ENCODE results near the gene CLK4. TPM values are rescaled to one million over a fixed set of nuclear protein-coding genes. Genes with fewer than 3 reads are reported as not detected.

CLK4 gene
- total RNA-seq, 4 donors from 2014 or later: 23.6 to 72.3 (median 39.7) TPM

GRCh38 chr5:178563621-178564020, 63.2 kb downstream of the CLK4 start:
- H3K9me3 ChIP-seq: no peaks in the 10 kb centered on the region
- intact Hi-C loops (cut with DNase I; ENCODE audit: low total_unique reads): no loop called here

GRCh38 chr5:178561746-178562264, 65.0 kb downstream of the CLK4 start:
- no peaks in the 10 kb centered on the region for H3K36me3 ChIP-seq
- no peak overlapping the region for H3K4me3 ChIP-seq
- no peaks in the 10 kb centered on the region for H3K9me3 ChIP-seq
- H3K27me3 ChIP-seq: no peaks in the 10 kb centered on the region
- intact Hi-C loops (cut with DNase I; ENCODE audit: low total_unique reads): no loop called here
- no peaks in the 10 kb centered on the region for H3K4me1 ChIP-seq
- no peak overlapping the region for H3K27ac ChIP-seq
- DNase-seq: no peak
- TF ChIP-seq CTCF (IDR thresholded peaks at IDR 0.05) (no peak), POLR2A (IDR thresholded peaks at IDR 0.05) (no peak)

More at GRCh38 chr5:178563621-178564020, 63.2 kb downstream of the CLK4 start:
- no peak for DNase-seq
- no peak for TF ChIP-seq CTCF (IDR thresholded peaks at IDR 0.05)
- no peak for TF ChIP-seq POLR2A (IDR thresholded peaks at IDR 0.05)
- H3K27ac ChIP-seq: no peak overlapping the region
- H3K4me1 ChIP-seq: no peaks in the 10 kb centered on the region
- H3K27me3 ChIP-seq: no peaks in the 10 kb centered on the region
- no peaks in the 10 kb centered on the region for H3K36me3 ChIP-seq
- H3K4me3 ChIP-seq: no peak overlapping the region

- no peaks in the 10 kb centered on the region for H3K36me3 ChIP-seq
- no peak for DNase-seq
- no peaks in the 10 kb centered on the region for H3K9me3 ChIP-seq
- no peak for TF ChIP-seq CTCF (IDR thresholded peaks at IDR 0.05)
- TF ChIP-seq POLR2A (IDR thresholded peaks at IDR 0.05): no peak
- no peak overlapping the region for H3K27ac ChIP-seq
- no peak overlapping the region for H3K4me3 ChIP-seq
- H3K4me1 ChIP-seq: no peaks in the 10 kb centered on the region
- intact Hi-C loops (cut with DNase I; ENCODE audit: low total_unique reads): no loop called here
- H3K27me3 ChIP-seq: no peaks in the 10 kb centered on the region
These were observed 65.9 kb downstream of the CLK4 start for GRCh38 chr5:178560911-178561310.

- intact Hi-C loops (cut with DNase I; ENCODE audit: low total_unique reads): no loop called here
These were observed 69.4 kb downstream of the CLK4 start for GRCh38 chr5:178557416-178557815.

GRCh38 chr5:178555771-178556211, 71.1 kb downstream of the CLK4 start:
- TF ChIP-seq POLR2A (IDR thresholded peaks at IDR 0.05): no peak
- TF ChIP-seq CTCF (IDR thresholded peaks at IDR 0.05): no peak
- Histone ChIP-seq H3K9me3 (no peaks in the 10 kb centered on the region), H3K4me3 (no peak overlapping the region), H3K4me1 (no peaks in the 10 kb centered on the region), H3K36me3 (no peaks in the 10 kb centered on the region), H3K27ac (no peak overlapping the region), H3K27me3 (no peaks in the 10 kb centered on the region)
- intact Hi-C loops (cut with DNase I; ENCODE audit: low total_unique reads): no loop called here
- no peak for DNase-seq

More at GRCh38 chr5:178557416-178557815, 69.4 kb downstream of the CLK4 start:
- Histone ChIP-seq H3K36me3 (no peaks in the 10 kb centered on the region), H3K27ac (no peak overlapping the region), H3K4me1 (no peaks in the 10 kb centered on the region), H3K9me3 (no peaks in the 10 kb centered on the region), H3K27me3 (no peaks in the 10 kb centered on the region), H3K4me3 (no peak overlapping the region)
- no peak for DNase-seq
- no peak for TF ChIP-seq POLR2A (IDR thresholded peaks at IDR 0.05)
- TF ChIP-seq CTCF (IDR thresholded peaks at IDR 0.05): no peak
